H4 (cell line): ENCODE measurements around the gene LTA. TPM values are rescaled to one million over a fixed set of nuclear protein-coding genes. Genes with fewer than 3 reads are reported as not detected.

Experiments used
- DNase-seq: peaks from one replicate; pipeline ENCODE4 v3.0.0-alpha.2; 2015; ENCODE audit warnings: low spot score
- total RNA-seq: library from RNA; depleted of rRNA; stranded (reverse); fragments of >200 nt; shearing (Covaris generic); gene quantifications from 2 replicates; pipeline ENCODE4 v1.2.3, GENCODE V29; 2014; rRNA removed

LTA gene, protein sequence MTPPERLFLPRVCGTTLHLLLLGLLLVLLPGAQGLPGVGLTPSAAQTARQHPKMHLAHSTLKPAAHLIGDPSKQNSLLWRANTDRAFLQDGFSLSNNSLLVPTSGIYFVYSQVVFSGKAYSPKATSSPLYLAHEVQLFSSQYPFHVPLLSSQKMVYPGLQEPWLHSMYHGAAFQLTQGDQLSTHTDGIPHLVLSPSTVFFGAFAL
- total RNA-seq = not detected in 2 replicates

DNA sequence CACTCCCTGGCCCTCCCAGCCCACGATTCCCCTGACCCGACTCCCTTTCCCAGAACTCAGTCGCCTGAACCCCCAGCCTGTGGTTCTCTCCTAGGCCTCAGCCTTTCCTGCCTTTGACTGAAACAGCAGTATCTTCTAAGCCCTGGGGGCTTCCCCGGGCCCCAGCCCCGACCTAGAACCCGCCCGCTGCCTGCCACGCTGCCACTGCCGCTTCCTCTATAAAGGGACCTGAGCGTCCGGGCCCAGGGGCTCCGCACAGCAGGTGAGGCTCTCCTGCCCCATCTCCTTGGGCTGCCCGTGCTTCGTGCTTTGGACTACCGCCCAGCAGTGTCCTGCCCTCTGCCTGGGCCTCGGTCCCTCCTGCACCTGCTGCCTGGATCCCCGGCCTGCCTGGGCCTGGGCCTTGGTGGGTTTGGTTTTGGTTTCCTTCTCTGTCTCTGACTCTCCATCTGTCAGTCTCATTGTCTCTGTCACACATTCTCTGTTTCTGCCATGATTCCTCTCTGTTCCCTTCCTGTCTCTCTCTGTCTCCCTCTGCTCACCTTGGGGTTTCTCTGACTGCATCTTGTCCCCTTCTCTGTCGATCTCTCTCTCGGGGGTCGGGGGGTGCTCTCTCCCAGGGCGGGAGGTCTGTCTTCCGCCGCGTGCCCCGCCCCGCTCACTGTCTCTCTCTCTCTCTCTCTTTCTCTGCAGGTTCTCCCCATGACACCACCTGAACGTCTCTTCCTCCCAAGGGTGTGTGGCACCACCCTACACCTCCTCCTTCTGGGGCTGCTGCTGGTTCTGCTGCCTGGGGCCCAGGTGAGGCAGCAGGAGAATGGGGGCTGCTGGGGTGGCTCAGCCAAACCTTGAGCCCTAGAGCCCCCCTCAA lies at the start of gene LTA:
Gene LTA, plus strand, starts transcription at position 249 of the 871 bp plus-strand sequence. Its CDS starts 454 bp downstream, at position 703.
- no peak for DNase-seq

DNA sequence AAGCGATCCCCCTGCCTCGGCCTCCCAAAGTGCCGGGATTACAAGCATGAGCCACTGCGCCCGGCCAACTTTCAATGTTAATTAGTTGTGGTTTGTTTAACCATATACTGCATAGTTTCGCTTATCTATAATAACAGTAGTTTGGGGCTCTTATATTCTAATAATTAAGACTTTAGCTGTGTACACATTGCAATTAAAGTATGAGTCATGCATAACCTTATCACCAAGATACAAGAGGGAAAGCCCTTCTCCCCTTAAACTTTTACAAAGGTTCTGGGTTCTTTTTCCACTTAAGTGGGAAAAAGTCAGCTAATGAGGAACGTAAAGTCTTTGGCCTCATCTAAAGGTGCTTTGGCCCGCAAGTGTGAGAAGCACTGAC lies 46.5 kb upstream of the LTA start:
- no peak for DNase-seq

DNA sequence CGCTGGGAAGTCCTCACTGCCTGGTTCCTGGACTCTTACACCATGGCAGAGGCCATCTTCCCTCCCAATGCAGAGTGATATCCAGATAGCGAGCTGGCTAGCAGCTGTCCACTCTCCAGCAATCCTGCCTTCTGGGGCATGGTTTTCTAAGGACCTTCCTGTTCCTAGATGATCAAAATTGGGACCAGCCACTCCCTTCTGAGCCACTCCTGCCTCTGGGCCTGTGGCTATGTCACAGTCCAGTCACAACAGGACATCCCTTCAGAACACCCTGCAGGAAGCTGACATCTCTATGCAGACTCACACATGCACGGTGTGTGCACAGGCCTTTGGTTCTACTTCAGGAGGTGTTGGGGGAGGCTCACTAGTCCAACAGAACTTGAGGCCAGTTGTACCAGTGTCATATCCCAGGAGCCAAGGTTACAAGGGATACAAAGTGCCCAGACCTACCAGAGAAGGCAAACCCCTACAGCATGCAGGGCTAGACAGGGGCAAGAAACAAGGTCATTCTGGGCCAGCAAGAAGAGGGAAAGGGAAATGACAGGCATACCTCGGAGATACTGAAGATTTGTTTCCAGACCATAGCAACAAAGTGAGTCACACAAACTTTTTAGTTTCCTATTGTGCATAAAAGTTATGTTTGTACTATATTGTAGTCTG lies 46.0 kb upstream of the LTA start:
- DNase-seq = no peak

DNA sequence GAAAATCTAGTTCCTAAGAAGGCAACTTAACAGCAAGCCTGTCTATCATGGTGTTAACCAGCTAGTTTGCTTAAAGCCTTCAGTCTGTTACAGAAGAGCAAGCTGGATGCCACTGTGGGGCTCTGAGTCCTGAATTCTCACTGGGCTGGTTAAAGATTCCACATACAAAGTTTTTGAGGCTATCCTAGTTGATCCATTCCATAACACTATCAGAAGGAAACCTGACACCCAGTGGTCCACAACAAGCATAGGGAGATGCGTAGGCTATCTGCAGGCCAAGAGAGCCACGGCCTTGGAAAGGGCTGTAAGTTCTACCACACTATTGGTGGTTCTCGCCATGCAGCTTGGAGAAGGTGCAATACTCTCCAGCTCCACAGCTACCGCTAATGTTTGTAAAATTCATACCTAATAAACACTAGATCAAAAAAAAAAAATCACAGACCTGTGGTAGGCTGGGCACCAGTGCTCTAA lies 43.7 kb upstream of the LTA start:
- DNase-seq = no peak

DNA sequence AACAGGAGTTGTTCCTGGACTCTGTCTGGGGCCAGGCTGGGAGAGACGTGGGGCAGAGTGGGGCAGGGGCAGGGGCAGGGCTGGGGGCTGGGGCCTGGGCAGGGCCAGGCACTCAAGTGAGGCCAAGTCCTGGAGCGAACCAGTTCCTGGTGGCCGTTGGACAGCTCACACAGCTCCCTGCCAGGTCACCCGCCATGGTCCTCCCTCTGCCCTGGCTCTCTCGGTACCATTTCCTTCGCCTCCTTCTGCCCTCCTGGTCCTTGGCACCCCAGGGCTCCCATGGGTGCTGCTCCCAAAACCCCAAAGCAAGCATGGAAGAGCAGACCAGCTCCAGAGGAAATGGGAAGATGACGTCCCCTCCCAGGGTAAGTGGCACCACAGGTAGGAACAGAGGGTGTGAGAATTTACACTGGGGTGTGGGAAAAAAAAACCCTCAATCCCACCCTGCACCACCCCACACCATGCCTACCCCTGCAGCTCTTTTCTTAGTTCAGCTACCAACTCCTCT lies 43.2 kb upstream of the LTA start, which contains the start of gene MCCD1:
Gene MCCD1, plus strand, starts transcription at position 142 of the 508 bp plus-strand sequence. Its CDS starts 53 bp downstream, at position 195.
- DNase-seq = no peak

DNA sequence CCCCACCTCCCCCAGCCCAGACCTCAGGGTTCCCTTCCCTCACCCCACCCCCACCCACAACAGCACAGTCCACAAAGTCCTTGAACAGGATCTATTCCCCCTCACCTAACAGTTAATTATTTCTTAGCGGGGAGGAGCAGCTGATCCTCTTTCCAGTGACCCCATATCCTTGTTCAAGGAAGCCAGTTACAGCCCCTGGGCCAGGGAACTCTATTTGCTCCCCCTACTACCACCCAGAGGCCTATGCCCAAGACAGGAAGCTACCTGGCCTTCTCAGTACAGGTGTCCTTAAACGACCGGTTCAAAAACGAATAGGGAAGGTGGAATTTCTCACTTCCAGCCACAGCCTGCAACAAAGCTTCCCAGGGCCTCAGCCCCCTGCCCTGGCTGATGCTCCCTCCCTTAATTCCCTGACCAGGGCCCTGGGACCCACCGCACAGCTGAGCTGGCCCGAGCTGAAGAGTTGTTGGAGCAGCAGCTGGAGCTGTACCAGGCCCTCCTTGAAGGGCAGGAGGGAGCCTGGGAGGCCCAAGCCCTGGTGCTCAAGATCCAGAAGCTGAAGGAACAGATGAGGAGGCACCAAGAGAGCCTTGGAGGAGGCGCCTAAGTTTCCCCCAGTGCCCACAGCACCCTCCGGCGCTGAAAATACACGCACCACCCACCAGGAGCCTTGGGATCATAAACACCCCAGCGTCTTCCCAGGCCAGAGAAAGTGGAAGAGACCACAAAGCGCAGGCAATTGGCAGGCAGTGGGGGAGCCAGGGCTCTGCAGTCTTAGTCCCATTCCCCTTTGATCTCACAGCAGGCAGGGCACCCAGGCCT lies 42.5 kb upstream of the LTA start:
- peak; percentile 20 for DNase-seq

DNA sequence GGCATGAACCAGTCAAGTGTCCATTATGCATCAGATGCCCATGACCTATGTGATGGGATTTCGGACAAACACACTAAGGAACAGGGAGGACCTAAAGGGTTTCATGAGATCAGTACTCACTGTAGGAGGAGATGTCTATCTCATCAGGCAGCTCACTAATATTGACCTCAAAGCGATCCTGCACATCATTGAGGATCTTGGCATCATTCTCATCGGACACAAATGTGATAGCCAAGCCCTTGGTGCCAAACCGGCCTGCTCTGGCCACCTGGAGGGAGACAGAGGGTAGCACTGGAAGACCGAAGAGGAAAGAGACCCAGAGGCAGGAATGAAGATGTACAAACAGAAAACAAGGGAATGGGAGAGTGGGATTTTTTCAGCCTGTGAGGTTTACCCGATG lies 41.4 kb upstream of the LTA start:
- DNase-seq = no peak

DNA sequence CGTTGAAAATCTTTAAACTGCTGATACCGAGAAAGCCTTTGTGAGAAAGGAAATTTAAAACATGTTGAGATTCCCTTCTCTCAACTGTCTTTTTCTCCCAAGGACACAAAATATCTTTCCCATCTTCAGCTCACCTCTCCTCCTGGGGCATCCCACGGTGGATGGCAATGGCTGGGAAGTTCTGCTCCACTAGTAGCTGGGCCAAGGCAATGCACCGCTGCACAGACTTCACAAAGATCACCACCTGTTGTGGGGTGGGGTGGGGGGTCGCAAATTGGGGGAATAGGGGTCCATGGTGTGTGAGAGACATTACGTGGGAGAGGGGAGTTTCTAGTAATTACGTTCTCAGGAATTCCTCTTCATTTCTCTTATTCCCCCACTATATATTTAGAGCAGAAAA lies 40.9 kb upstream of the LTA start:
- no peak for DNase-seq

DNA sequence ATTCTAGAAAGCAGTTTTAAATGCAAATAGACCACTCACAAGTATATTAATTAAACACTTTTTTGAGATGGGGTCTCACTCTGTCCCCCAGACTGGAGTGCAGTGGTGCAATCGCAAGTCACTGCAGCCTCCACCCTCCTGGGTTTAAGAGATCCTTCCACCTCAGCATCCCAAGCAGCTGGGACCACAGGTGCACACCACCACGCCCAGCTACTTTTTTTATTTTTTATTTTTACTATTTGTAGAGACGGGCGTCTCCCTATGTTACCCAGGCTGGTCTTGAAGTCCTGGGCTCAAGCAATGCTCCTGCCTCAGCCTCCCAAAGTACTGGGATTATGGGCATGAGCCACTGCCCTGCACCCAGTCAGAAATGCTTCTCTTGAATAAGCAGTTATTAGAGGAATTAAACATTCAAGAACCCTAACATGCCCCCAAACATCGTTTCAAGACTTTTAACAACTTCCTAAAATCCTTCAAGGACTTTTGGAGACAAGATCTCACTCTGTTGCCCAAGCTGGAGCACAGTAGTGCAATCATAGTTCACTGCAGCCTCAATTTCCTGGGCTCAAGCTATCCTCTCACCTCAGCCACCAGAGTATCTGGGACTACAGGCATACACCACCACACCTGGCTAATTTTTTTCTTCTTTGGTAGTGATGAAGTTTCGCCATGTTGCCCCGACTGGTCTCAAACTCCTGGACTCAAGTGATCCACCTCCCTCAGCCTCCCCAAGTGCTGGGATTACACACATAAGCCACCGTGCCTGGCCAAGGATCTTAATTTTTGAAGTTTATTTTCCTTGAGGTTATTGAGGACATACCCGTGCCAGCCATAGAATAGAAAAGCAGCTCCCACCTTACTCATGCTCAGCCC lies 40.1 kb upstream of the LTA start:
- no peak for DNase-seq

DNA sequence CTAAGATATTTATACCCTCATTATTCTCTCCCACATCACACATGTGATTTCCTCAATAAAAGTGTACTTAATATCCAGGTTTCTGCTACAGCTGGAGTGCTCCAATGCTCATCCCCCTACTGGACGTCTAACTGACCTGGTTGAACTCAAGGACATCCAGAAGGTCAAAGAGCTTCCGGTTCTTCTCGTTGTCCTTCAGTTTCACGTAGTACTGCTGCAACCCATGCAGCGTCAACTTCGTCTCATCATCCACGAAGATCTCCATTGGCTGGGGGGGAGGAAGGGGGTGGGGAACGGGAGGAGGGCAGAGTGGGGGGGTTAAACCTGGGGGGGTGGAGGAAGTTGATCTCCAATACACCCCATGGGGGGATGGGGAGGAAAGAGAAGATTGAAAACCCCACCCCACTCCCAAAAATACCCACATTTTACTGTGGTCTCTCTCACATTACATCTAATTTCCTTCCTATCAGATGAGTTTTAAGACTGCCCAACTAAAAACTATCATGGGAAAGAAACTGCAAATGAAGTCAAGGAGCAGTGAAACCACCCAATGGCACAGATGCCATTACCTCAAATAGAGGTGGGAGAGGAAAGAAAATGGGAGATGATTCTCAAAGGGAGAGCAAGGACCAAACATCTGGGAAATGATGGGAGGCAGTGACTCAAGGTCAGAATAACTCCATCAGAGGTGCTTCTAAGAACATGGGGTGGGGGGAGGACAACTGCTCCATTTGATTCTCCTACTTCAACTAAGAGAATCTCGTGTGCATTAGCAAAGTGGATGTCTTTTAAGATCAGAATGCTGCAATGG lies 39.2 kb upstream of the LTA start:
- no peak for DNase-seq

DNA sequence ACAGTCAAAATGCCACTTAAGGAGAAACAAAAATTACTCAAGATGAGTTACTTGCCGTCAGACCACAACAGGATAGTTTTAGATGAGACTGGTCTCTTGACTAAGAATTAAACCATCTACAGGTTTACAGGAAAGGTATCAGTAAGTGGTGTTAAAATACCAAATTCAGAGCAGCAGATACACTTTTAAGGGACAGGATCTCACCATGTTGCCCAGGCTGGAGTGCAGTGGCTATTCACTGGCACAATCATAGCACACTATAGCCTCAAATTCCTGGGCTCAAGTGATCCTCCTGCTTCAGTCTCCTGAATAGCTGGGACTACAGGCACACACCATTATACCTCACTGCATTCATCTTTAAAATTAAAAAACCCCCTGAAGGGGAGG lies 38.6 kb upstream of the LTA start:
- DNase-seq = no peak

DNA sequence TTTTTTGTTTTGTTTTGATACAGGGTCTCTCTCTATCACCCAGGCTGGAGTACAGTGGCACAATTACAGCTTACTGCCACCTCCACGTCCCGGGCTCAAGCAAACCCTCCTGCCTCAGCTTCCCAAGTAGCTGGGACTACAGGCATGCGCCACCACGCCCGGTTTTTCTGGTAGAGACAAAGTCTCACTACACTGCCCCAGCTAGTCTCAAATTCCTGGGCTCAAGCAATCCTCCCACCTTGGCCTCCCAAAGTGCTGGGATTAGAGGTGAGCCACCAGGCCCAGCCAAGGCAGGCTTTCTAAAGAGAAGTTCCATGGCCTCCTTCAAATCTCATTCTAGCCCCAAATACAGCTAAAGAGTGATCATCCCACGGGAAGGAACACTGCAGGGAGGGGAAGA lies 38.1 kb upstream of the LTA start:
- DNase-seq = no peak

DNA sequence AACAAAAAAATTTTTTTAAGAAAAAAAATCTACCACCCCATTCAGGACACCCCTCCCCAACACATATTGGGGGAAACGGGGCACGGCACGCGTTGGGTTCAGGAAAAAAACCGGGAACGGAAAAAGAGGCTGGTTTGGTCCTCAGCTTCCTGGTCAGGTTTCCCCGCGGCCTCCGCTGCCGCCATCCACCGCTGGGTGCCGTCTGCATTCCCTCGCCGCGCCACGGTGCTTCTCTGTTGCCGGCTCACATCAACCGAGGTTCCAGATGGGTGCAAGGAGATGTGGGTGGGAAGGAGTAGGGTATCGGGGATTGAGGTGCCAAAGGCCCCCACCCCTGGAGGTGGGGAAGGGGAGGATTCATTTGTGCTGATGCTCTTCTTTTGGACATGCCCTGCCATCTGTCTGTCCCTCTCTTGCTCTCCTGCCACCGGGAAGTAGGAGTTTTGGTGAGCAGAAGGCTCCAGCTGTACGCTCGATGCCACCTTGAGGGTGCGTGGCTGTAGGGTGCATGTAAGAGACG lies 37.5 kb upstream of the LTA start:
- DNase-seq = no peak

DNA sequence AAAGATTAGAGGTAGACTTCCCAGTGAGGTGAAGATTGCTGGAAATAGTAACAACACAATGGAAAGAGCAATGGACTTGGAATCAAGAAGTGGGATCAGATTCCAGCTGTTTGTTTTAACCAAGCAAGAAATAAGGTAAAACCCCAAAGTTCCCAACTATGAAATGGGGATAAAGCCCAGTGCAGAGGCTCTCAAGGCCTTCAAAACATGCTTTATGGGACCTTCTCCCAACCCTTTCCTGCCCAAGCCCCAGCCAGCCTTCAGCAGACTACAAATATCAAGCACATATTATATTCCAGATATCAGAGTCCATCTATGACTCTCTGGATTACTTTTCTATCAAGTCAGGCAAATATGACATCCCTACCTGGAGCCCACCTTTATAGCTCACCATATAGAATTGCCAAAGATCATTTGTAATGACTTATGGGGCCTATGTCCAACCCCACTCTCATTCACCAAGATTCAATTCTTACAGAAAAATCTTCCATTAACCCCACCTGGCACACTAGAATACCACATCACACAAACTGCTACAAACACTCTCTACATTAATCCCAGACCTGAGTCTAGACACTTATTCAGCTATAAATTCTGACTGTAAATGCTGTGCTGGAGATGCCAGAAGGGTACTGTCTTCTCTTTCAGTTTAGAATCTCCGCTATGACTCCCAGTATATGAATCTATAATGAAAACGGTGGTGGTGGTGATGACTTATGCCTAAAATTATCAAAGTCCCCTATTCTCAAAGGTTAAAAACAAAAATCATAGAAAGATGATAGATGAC lies 36.4 kb upstream of the LTA start:
- no peak for DNase-seq

DNA sequence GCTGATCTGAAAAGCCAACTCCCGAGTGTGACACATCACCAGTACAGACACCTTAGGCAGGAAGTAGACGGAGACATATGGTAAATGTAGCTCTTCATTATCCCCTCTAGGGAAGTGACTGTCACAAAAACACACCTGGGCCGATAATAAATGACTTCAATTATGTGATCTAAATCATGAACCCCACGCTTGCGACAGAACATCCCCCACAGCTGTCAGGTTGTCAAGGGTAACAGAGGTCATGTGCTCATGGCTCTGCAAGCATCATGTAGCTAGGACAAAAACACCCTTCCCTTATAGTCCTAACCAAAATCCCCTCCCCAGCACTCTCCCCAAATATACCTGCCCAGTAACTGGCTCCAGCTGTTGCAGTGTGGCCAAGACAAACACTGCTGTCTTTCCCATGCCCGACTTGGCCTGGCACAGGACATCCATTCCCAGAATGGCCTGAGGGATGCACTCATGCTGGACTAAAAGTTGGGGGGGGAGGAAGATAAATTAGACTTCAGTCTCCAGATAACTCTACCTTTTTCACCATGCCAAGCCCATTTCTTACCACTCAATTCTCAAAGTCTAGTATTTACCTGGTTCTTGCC lies 33.2 kb upstream of the LTA start:
- no peak for DNase-seq

DNA sequence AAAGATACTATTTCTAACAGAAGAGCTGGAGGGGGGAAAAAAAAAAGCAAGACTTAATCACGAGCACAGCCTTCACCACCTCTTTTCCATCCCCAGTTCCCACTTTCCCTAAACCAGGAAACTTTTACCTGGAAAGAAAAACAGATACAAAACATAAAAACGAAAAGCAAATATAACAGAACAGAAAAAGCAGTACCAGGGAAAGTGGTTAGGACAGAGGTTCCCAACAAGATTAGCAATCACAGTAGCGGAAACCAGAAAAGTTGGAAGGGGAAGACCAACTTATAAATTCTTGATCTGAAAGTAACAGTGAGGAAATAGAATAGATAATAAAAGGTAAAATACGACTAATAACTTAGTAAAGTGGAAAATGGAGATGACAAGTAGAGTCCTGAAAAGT lies 31.4 kb upstream of the LTA start:
- no peak for DNase-seq

DNA sequence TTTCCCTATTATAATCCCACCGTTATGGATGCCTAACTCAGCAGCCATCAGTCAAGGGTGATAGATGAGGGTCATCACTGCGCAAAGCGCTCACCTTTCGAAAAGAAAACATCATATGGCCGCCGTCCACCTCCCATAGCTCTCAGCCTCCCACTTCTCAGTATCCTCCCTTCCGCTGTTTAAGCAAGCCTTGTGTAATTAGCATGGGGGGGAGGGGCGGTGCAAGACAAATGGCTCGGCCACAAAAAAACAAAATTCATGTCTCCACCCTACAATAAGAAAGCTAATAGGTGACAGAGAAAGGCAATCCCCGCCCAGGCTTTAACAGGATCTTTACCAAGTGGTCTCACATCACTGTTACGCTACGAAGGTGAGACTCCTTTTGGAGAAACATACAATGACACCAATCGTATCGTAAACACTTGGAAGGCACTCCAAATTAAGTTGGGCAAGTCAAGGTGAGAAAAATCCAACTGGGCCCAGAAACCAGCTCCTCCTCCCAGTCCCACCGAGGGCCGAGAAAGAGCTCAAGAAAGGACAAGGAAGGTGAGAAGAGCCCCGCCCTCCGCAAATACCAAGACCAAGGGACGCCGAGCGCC lies 30.9 kb upstream of the LTA start:
- peak; percentile 47 for DNase-seq
